GM20000 (cell line): ENCODE data around the gene E2F4.

Source experiments
- DNase-seq: peaks from one replicate; pipeline ENCODE4 v3.0.0; 2012; ENCODE audit warnings: low spot score
- CTCF ChIP-seq: IDR thresholded peaks from 2 replicates; pipeline ENCODE4 v1.5.1; 2012; ENCODE audit warnings: mild to moderate bottlenecking, control low read depth; ENCODE audit errors: extremely low read depth, missing control alignments

The E2F4 gene

DNA sequence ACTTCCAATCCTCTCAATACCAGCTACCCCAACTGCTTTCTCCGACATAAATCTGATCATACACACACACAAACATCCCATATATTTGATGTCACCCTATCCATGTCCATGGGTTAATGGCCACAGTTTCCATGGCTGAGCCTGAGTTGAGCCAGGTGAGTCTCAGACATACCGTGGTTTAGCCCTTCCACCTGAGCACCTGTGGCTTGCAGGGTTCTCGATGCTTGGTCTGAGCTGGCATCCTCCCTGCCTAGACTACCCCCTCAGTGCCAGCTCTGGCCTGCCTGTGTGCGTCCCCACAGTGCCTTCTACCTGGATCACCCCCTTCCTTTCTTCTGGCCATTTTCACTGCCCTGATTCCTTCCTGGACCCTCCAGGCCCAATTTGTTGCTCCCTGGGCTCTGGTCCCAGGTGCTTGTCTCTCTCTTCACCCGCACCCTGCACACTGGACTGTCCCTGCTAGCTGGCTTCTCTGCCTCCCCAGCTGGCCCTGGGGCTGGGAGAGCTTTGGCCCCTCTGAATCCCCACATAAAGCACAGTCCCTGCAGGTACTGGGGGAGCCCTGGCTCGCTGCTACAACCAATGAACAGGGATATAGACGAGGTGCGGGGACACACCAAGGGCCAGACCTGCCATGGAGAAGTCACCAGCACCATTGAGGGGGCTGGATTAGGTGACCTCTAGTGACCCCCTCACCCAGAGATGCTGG is 14.3 kb downstream of the E2F4 start:
- no peak for TF ChIP-seq CTCF
- no peak for DNase-seq

GRCh38 chr16:67206838-67207248 is 14.9 kb downstream of the E2F4 start:
- TF ChIP-seq CTCF, result no peak
- no peak for DNase-seq

GRCh38 chr16:67207249-67208091 is 15.5 kb downstream of the E2F4 start:
- no peak for TF ChIP-seq CTCF
- DNase-seq, result no peak

DNA sequence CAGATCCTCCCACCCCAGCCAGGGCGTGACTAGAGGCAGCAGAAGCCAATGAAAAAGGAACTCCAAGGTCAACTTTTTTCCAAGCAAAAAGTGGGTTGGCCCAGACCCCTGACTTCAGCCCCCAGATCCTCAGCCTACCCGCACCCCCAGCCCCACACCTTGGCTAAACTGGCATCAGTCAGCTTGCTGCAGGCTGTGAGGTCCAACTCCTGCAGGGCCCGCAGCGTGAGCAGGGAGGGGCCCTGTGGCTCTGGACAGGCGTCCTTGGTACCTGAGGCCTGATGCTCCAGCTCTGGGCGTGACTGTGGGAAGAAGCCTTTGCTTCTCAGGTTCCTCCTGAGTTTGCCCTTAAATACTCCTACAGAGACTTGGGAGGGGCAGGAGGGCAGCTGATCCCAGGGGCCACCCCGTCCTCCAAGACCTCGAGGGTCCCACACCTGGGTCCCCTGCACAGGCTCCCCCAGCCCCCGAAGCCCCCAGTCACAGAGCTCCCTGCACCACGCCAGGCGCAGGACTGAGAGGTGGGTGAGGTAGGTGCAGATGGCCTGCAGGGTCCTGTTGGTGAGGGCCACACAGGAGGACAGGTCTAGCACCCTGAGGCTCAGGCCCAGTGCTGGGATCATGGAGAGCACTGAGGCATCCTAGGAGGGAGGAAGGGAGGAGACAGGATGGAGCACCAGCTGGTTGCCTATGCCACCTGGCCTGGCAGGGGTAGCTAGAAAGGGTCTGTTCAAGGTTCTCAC is 16.4 kb downstream of the E2F4 start:
- no peak for TF ChIP-seq CTCF
- DNase-seq, result no peak

DNA sequence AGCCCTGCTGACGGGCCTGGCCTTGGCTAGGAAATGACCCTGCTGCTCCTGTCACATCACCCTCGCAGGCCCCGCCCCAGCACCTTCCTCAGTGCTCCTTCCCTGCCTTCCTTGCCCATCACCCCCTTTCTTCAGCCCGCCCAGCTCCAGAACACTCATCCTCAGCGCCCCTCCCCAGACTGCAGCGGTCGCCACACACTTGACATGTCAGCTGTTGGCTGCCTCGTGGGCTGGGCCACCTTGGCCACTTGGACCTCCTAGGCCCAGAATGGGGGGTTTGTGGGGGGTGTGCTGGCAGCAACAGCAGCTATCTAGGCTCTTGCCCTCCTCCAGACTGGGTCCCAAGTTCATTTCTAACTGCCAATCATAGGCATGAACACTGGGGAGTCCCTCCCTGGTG is 17.6 kb downstream of the E2F4 start:
- no peak for DNase-seq
- TF ChIP-seq CTCF, result no peak

DNA sequence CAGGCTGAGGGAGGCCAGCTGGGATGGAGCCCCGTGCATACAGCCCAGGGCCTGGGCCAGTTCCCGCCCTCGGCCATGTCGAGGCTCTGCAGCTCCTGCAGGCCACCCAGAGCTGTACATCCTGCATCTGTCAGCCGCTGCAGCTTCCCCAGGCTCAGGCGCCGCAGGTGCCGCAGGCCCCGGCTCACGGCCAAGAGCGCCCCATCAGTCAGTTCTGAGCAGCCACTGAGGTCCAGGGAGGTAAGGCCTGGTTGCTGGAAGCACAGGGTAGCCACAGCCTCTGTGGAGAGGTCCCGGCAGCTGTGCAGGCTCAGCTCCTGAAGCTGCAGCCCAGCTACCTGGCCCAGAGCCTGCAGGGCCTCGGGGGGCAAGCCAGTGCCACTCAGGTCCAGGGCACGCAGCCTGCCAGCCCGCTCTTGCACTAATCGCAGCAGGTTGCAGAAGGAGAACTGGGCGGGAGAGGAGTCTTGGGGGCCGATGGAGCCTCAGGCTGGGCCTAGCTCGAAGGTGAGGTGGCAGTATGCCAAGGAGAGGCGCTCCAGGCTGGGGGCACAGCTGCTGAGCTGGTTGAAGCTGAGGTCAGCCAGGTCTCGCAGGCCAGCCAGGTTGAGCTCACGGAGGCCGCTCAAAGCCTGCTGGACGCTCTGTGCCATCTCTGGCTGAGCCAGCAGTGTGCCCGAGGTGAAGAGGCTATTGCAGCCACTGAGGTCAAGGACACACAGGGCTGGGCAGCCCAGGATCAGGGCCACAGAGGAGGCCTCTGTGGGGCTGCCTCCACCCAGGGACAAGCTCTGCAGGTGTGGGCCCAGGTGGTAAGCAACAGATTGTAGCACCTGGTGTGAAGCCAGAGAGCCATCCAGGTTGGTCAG is 18.3 kb downstream of the E2F4 start:
- TF ChIP-seq CTCF, result no peak
- no peak for DNase-seq
